Measurements from ENCODE around the gene GNB1L.

GRCh38 chr22:19840955-19841640, 13.6 kb downstream of the GNB1L start:
- TF ChIP-seq POLR2AphosphoS5 (IDR thresholded peaks at IDR 0.05) (no peak), CTCF (IDR thresholded peaks at IDR 0.05) (no peak), POLR2A (IDR thresholded peaks at IDR 0.05) (no peak)

Data from prostate gland (tissue), 2 donors.